Measurements from ENCODE around the gene HOPX.
"Not testable (repeated sequence)": the region's sequence is repeated elsewhere in the genome, so short reads cannot be mapped to it uniquely, and the experiment has no call there.

The HOPX gene

GRCh38 chr4:56619816-56620215 lies 61.3 kb downstream of the HOPX start:
- DNase-seq (ENCODE audit: low read depth in 2 of 2): no peak
- no peak for TF ChIP-seq CTCF (IDR thresholded peaks at IDR 0.05; ENCODE audit: low read depth, low read length)
- no peak overlapping the region for H3K4me3 ChIP-seq (replicated peaks in 1 of 2; ENCODE audit: low read depth in 2 of 2, low read length in 2 of 2)

GRCh38 chr4:56619160-56619559 lies 61.9 kb downstream of the HOPX start:
- peak; percentile 12 to 26 for DNase-seq (ENCODE audit: low read depth in 2 of 2)
- no peak for TF ChIP-seq CTCF (IDR thresholded peaks at IDR 0.05; ENCODE audit: low read depth, low read length)
- H3K4me3 ChIP-seq (replicated peaks in 1 of 2; ENCODE audit: low read depth in 2 of 2, low read length in 2 of 2): no peak overlapping the region

GRCh38 chr4:56618734-56619133 lies 62.4 kb downstream of the HOPX start:
- H3K4me3 ChIP-seq (replicated peaks in 1 of 2; ENCODE audit: low read depth in 2 of 2, low read length in 2 of 2): no peak overlapping the region
- TF ChIP-seq CTCF (IDR thresholded peaks at IDR 0.05; ENCODE audit: low read depth, low read length): no peak
- no peak for DNase-seq (ENCODE audit: low read depth in 2 of 2)

- peak; percentile 27 to 57 for DNase-seq (ENCODE audit: low read depth in 2 of 2)
- H3K4me3 ChIP-seq (replicated peaks in 1 of 2; ENCODE audit: low read depth in 2 of 2, low read length in 2 of 2): no peak overlapping the region
- no peak for TF ChIP-seq CTCF (IDR thresholded peaks at IDR 0.05; ENCODE audit: low read depth, low read length)
Measured at GRCh38 chr4:56613101-56613862, 67.8 kb downstream of the HOPX start.

- no peak for TF ChIP-seq CTCF (IDR thresholded peaks at IDR 0.05; ENCODE audit: low read depth, low read length)
- no peak overlapping the region for H3K4me3 ChIP-seq (replicated peaks in 1 of 2; ENCODE audit: low read depth in 2 of 2, low read length in 2 of 2)
- no peak for DNase-seq (ENCODE audit: low read depth in 2 of 2)
Measured at GRCh38 chr4:56612282-56612681, 68.8 kb downstream of the HOPX start.

GRCh38 chr4:56611501-56611900 lies 69.6 kb downstream of the HOPX start:
- TF ChIP-seq CTCF (IDR thresholded peaks at IDR 0.05; ENCODE audit: low read depth, low read length): no peak
- DNase-seq (ENCODE audit: low read depth in 2 of 2): no peak
- no peak overlapping the region for H3K4me3 ChIP-seq (replicated peaks in 1 of 2; ENCODE audit: low read depth in 2 of 2, low read length in 2 of 2)

GRCh38 chr4:56610170-56610569 lies 70.9 kb downstream of the HOPX start:
- DNase-seq (ENCODE audit: low read depth in 2 of 2): not testable (repeated sequence)

More at GRCh38 chr4:56610170-56610569, 70.9 kb downstream of the HOPX start:
- H3K4me3 ChIP-seq (replicated peaks in 1 of 2; ENCODE audit: low read depth in 2 of 2, low read length in 2 of 2): not testable (repeated sequence)

Measured in cardiac fibroblast (primary cell).